Trophoblast cell (in vitro differentiated cells and primary cell): Measurements from ENCODE around the gene CHST11.

Experiments
- DNase-seq, 2 donors: peaks; one replicate each; pipeline ENCODE4 v3.0.0-alpha.2; 2016
- H2AFZ ChIP-seq: 2 replicates; pipeline ENCODE4 v1.6.1; 2013; ENCODE audit warnings: low read length, moderate library complexity, mild to moderate bottlenecking; ENCODE audit not compliant: insufficient read depth, poor library complexity
- H2AK5ac ChIP-seq: 2 replicates; pipeline ENCODE4 v1.6.1; 2013; ENCODE audit warnings: mild to moderate bottlenecking, low read length
- H2BK120ac ChIP-seq: 2 replicates; pipeline ENCODE4 v1.6.1; 2013; ENCODE audit warnings: low read length, mild to moderate bottlenecking, moderate library complexity; ENCODE audit not compliant: insufficient read depth, poor library complexity
- H2BK12ac ChIP-seq: 2 replicates; pipeline ENCODE4 v1.6.1; 2013; ENCODE audit warnings: mild to moderate bottlenecking, low read length, moderate library complexity
- H2BK5ac ChIP-seq: 2 replicates; pipeline ENCODE4 v1.6.1; 2013; ENCODE audit warnings: low read length, low read depth, moderate library complexity, mild to moderate bottlenecking; ENCODE audit not compliant: poor library complexity
- H3K14ac ChIP-seq: 2 replicates; pipeline ENCODE4 v1.6.1; 2013; ENCODE audit warnings: mild to moderate bottlenecking, low read length
- H3K18ac ChIP-seq: 2 replicates; pipeline ENCODE4 v1.6.1; 2013; ENCODE audit warnings: mild to moderate bottlenecking, low read length
- H3K23ac ChIP-seq: 2 replicates; pipeline ENCODE4 v1.6.1; 2013; ENCODE audit warnings: low read length
- H3K27ac ChIP-seq: 2 replicates; pipeline ENCODE4 v1.5.1; 2013; ENCODE audit warnings: low read depth, mild to moderate bottlenecking, inconsistent platforms, low read length, moderate library complexity
- H3K27me3 ChIP-seq: 2 replicates; pipeline ENCODE4 v1.6.1; 2013; ENCODE audit warnings: inconsistent platforms, mild to moderate bottlenecking, low read length, moderate library complexity; ENCODE audit not compliant: insufficient read depth
- H3K36me3 ChIP-seq, 2 experiments: 1 replicate in 1 of 2; 2 replicates in 1 of 2; pipeline ENCODE4 v1.6.1; 2013; ENCODE audit warnings: low read length in 2 of 2, mild to moderate bottlenecking in 2 of 2, moderate library complexity in 1 of 2; ENCODE audit not compliant: insufficient read depth in 2 of 2, control insufficient read depth in 1 of 2
- H3K4ac ChIP-seq: 2 replicates; pipeline ENCODE4 v1.6.1; 2013; ENCODE audit warnings: low read depth, mild to moderate bottlenecking, low read length, moderate library complexity
- H3K4me1 ChIP-seq, 2 experiments: 1 replicate in 1 of 2; 2 replicates in 1 of 2; pipeline ENCODE4 v1.6.1; 2013; ENCODE audit warnings: low read length in 2 of 2, mild to moderate bottlenecking in 2 of 2, moderate library complexity in 1 of 2; ENCODE audit not compliant: insufficient read depth in 2 of 2, control insufficient read depth in 1 of 2
- H3K4me2 ChIP-seq: 2 replicates; pipeline ENCODE4 v1.6.1; 2013; ENCODE audit warnings: inconsistent platforms, mild to moderate bottlenecking, low read length, moderate library complexity
- H3K4me3 ChIP-seq: 2 replicates; pipeline ENCODE4 v1.5.1; 2013; ENCODE audit warnings: mild to moderate bottlenecking, low read depth, low read length, inconsistent platforms
- H3K79me1 ChIP-seq: one replicate; pipeline ENCODE4 v1.6.1; 2013; ENCODE audit warnings: low read length
- H3K79me2 ChIP-seq: 2 replicates; pipeline ENCODE4 v1.6.1; 2013; ENCODE audit warnings: low read length, mild to moderate bottlenecking; ENCODE audit not compliant: control insufficient read depth, insufficient read depth, poor library complexity
- H3K9ac ChIP-seq: 2 replicates; pipeline ENCODE4 v1.6.1; 2013; ENCODE audit warnings: mild to moderate bottlenecking, low read length
- H3K9me3 ChIP-seq: 2 replicates; pipeline ENCODE4 v1.6.1; 2013; ENCODE audit warnings: low read depth, mild to moderate bottlenecking, control low read depth, inconsistent platforms, low read length; ENCODE audit not compliant: insufficient read depth
- H4K12ac ChIP-seq: 2 replicates; pipeline ENCODE4 v1.6.1; 2013; ENCODE audit warnings: low read depth, mild to moderate bottlenecking, low read length, moderate library complexity
- H4K8ac ChIP-seq: 2 replicates; pipeline ENCODE4 v1.6.1; 2013; ENCODE audit warnings: low read depth, mild to moderate bottlenecking, low read length, moderate library complexity
- H4K91ac ChIP-seq: one replicate; pipeline ENCODE4 v1.6.1; 2013; ENCODE audit warnings: low read depth, mild to moderate bottlenecking, low read length, moderate library complexity
- WGBS: extraction: QIAGEN DNeasy Blood & Tissue Kit; methylation state at CpG from one replicate; pipeline ENCODE4 v1.1.7; 2013; ENCODE audit warnings: missing lambda C conversion rate; ENCODE audit not compliant: insufficient read length, insufficient coverage; ENCODE audit errors: extremely low coverage; 5-methylcytosine and 5-hydroxymethylcytosine counted together

The CHST11 gene

DNA sequence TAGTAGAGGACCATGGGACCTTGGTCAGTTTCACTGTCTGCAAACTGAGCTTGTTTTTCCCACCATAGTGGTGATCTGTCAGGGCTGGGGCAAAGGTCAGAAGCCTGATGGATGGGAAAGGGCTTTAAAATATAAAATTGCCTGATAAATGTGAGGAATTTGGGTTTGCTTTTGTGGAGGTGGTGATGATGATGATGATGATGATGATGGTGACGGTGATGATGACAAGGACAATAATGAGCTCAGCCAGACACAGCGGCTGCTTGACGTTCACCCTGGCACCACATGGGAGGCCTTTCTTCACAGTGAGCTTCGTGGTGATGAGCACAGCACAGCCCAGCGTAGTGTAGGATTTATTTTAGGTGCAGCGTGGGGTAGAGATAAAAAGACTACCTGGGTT is 257.6 kb downstream of the CHST11 start:
- Histone ChIP-seq H3K9ac (no peak overlapping the region), H3K79me1 (no peaks in the 10 kb centered on the region), H3K79me2 (no peaks in the 10 kb centered on the region), H3K27me3 (no peaks in the 10 kb centered on the region), H4K12ac (no peak overlapping the region), H3K18ac (no peak overlapping the region), H4K8ac (no peak overlapping the region), H3K4me3 (no peak overlapping the region), H3K36me3 (no peaks in the 10 kb centered on the region), H2BK5ac (no peak overlapping the region), H3K9me3 (peaks cover 2% of the 10 kb centered on the region), H2BK12ac (no peak overlapping the region), H3K4me1 (peaks cover 0 to 4% of the 10 kb centered on the region in 2 experiments), H4K91ac (no peak overlapping the region), H2AK5ac (no peak overlapping the region), H3K4me2 (no peak overlapping the region), H3K14ac (no peak overlapping the region), H2AFZ (no peak overlapping the region), H3K4ac (no peak overlapping the region), H3K27ac (no peak overlapping the region), H3K23ac (no peak overlapping the region), H2BK120ac (no peak overlapping the region)
- DNase-seq: no peak
- no CpG with 5 or more reads among the region's 6 CpGs for WGBS

DNA sequence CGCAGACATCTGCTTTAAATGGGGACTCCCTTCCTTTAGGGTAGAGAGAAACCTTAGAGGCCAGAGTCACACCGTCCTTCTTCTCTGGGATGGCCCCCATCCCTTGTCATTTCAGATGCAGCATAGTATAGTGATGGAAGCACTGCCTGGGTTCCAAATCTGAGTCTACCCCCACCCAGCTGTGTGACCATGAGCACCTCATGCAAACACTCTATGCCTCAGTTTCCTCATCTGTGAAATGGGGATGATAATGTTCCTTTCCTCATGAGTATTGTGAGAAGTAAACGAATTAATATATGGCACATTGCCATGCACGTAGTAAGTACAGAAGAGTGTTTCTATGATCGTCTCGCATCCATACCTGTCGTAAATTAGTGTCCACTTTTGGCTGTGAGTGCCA is 259.4 kb downstream of the CHST11 start:
- Histone ChIP-seq H3K14ac (no peak overlapping the region), H3K23ac (no peak overlapping the region), H3K4me1 (peaks cover 0 to 6% of the 10 kb centered on the region in 2 experiments), H3K4ac (no peak overlapping the region), H4K12ac (no peak overlapping the region), H3K79me1 (no peaks in the 10 kb centered on the region), H3K9me3 (peaks cover 2% of the 10 kb centered on the region), H3K27me3 (no peaks in the 10 kb centered on the region), H2AFZ (no peak overlapping the region), H3K36me3 (peaks cover 0 to 5% of the 10 kb centered on the region in 2 experiments), H3K4me3 (no peak overlapping the region), H3K9ac (no peak overlapping the region), H2BK12ac (no peak overlapping the region), H2BK120ac (no peak overlapping the region), H2BK5ac (no peak overlapping the region), H3K18ac (no peak overlapping the region), H3K27ac (no peak overlapping the region), H2AK5ac (no peak overlapping the region), H4K91ac (no peak overlapping the region), H4K8ac (no peak overlapping the region), H3K79me2 (no peaks in the 10 kb centered on the region), H3K4me2 (no peak overlapping the region)
- no peak for DNase-seq
- no CpG with 5 or more reads among the region's 7 CpGs for WGBS

DNA sequence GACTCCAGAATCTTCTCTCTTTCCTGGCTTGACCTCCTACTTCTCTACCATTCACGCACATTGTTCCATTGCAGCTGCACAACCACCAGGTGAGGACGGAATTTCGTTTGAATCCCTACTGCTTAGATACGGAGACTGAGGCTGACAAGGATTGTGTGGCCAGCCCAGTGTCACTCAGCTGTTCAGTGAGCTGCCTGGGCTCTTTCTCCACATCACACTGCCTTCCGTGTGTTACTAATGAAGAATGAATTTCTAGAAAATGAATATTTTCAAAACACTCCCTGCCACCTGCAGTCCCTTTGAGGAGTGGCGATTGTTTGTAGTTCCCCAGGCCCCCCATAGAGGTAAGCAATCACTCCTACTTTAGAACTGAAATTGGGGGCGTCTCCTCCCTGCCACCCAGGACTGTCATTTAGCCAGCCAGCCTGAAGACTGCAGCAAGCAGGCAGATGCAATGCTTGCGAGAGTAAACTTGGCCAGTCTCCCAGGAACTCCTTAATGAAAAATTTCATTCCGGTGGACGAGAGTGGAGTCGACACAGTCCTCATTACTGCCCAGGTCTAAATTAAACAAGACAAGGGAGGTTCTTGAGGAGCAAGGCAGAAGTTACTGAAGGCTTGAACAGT is 261.7 kb downstream of the CHST11 start:
- no peak overlapping the region for H3K23ac ChIP-seq
- no peak overlapping the region for H2BK12ac ChIP-seq
- H3K4me1 ChIP-seq: peaks cover 8 to 15% of the 10 kb centered on the region in 2 experiments
- no peak overlapping the region for H3K4me2 ChIP-seq
- H3K9ac ChIP-seq: no peak overlapping the region
- H4K91ac ChIP-seq: no peak overlapping the region
- H3K36me3 ChIP-seq: peaks cover 0 to 5% of the 10 kb centered on the region in 2 experiments
- H4K8ac ChIP-seq: no peak overlapping the region
- H2BK5ac ChIP-seq: no peak overlapping the region
- peaks cover 2% of the 10 kb centered on the region for H3K9me3 ChIP-seq
- H3K79me2 ChIP-seq: no peaks in the 10 kb centered on the region
- no peak overlapping the region for H2BK120ac ChIP-seq
- no CpG with 5 or more reads among the region's 11 CpGs for WGBS
- no peak overlapping the region for H2AK5ac ChIP-seq
- H3K27ac ChIP-seq: no peak overlapping the region
- no peaks in the 10 kb centered on the region for H3K79me1 ChIP-seq
- no peak overlapping the region for H3K4me3 ChIP-seq
- H3K27me3 ChIP-seq: no peaks in the 10 kb centered on the region
- no peak for DNase-seq
- no peak overlapping the region for H4K12ac ChIP-seq
- H3K14ac ChIP-seq: no peak overlapping the region
- H2AFZ ChIP-seq: no peak overlapping the region
- H3K4ac ChIP-seq: no peak overlapping the region
- no peak overlapping the region for H3K18ac ChIP-seq

DNA sequence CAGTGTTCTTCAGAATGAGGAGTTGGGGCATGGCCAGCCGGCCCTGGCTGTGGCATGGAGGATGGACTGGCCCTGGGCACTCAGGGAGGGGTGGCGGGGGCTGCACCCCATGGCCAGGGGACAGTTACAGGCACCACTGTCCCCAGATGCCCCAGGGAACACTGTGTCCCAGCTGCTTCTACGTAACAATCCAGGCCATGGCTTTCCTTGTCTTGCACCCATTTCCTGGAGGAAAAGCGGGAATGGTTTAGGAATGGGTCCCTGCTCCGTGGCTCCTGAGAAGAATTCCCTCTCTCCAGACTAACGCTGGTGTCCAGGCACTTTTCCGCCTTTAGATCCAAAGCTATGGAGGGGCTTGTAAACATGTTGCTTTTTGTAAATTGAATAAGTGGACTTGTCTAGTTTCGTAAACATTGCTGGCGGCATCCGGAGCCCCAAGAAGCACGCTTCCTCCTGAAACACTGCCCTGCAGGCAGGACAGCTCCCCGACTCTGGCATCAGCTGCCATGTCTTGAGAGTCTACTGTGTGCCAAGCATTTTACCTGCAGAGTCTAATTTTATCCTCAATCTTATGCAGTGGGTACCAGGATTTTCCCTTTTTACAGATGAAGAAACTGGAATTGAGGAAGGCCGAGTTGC is 263.1 kb downstream of the CHST11 start:
- H4K91ac ChIP-seq: no peak overlapping the region
- no peak overlapping the region for H3K4me2 ChIP-seq
- H3K4me3 ChIP-seq: no peak overlapping the region
- H3K18ac ChIP-seq: no peak overlapping the region
- no peak overlapping the region for H4K12ac ChIP-seq
- peaks cover 13 to 24% of the 10 kb centered on the region in 2 experiments for H3K4me1 ChIP-seq
- H3K9me3 ChIP-seq: no peaks in the 10 kb centered on the region
- H3K9ac ChIP-seq: no peak overlapping the region
- H2AFZ ChIP-seq: no peak overlapping the region
- H4K8ac ChIP-seq: no peak overlapping the region
- peaks cover 2% of the 10 kb centered on the region for H3K79me1 ChIP-seq
- no peak overlapping the region for H2BK12ac ChIP-seq
- no peak overlapping the region for H2BK5ac ChIP-seq
- H3K79me2 ChIP-seq: no peaks in the 10 kb centered on the region
- no peak overlapping the region for H3K14ac ChIP-seq
- no peak overlapping the region for H3K27ac ChIP-seq
- H3K36me3 ChIP-seq: peaks cover 0 to 5% of the 10 kb centered on the region in 2 experiments
- no peaks in the 10 kb centered on the region for H3K27me3 ChIP-seq
- H2BK120ac ChIP-seq: no peak overlapping the region
- H3K23ac ChIP-seq: no peak overlapping the region
- no peak overlapping the region for H3K4ac ChIP-seq
- no peak overlapping the region for H2AK5ac ChIP-seq
- DNase-seq: no peak
- no CpG with 5 or more reads among the region's 13 CpGs for WGBS
